Activated CD4-positive, CD25-positive, alpha-beta regulatory T cell treated with anti-CD3 and anti-CD28 coated beads, Interleukin-2, amount 50 U/mL, for 16 hours (primary cell): ENCODE measurements around the gene STUB1.

Experiments
- DNase-seq: peaks from one replicate; pipeline ENCODE4 v3.0.0-alpha.2; 2020; ENCODE audit warnings: low read depth, low spot score

Gene STUB1

GRCh38 chr16:694187-694862 lies 14.1 kb downstream of the STUB1 start:
- no peak for DNase-seq

- no peak for DNase-seq
Observed at GRCh38 chr16:694863-695354, 14.7 kb downstream of the STUB1 start.

GRCh38 chr16:695355-696089 lies 15.3 kb downstream of the STUB1 start:
- DNase-seq: peak; percentile 40

- DNase-seq: no peak
Observed at GRCh38 chr16:698911-699671, 18.9 kb downstream of the STUB1 start.

- DNase-seq: no peak
Observed at GRCh38 chr16:700684-701584, 20.7 kb downstream of the STUB1 start.

GRCh38 chr16:702341-702740 lies 22.1 kb downstream of the STUB1 start:
- no peak for DNase-seq

- DNase-seq: no peak
Observed at GRCh38 chr16:703406-703805, 23.2 kb downstream of the STUB1 start.

- no peak for DNase-seq
Observed at GRCh38 chr16:704047-704446, 23.8 kb downstream of the STUB1 start.

GRCh38 chr16:704552-705380 lies 24.6 kb downstream of the STUB1 start:
- DNase-seq: no peak

- DNase-seq: no peak
Observed at GRCh38 chr16:705431-706188, 25.4 kb downstream of the STUB1 start, which contains the start of gene FBXL16. Gene FBXL16 (minus strand): TSS chr16:705801. CDS start chr16:697405, 8,396 bp downstream.

- DNase-seq: no peak
Observed at GRCh38 chr16:706189-707061, 26.2 kb downstream of the STUB1 start.

GRCh38 chr16:707062-707538 lies 26.9 kb downstream of the STUB1 start:
- DNase-seq: no peak

GRCh38 chr16:708019-708418 lies 27.8 kb downstream of the STUB1 start:
- DNase-seq: no peak

GRCh38 chr16:708959-709358 lies 28.7 kb downstream of the STUB1 start:
- no peak for DNase-seq

GRCh38 chr16:709566-710499 lies 29.6 kb downstream of the STUB1 start:
- DNase-seq: no peak

GRCh38 chr16:710500-711075 lies 30.4 kb downstream of the STUB1 start:
- no peak for DNase-seq

- no peak for DNase-seq
Observed at GRCh38 chr16:711084-711483, 30.9 kb downstream of the STUB1 start.
